Gastroesophageal sphincter (tissue), 4 donors: ENCODE data around the gene PHF5A. TPM values are rescaled to one million over a fixed set of nuclear protein-coding genes. Genes with fewer than 3 reads are reported as not detected.
A peak's percentile ranks its signal among the peaks of the same experiment; 100 is the strongest.
"Not testable (repeated sequence)": the region's sequence is repeated elsewhere in the genome, so short reads cannot be mapped to it uniquely, and the experiment has no call there.

Source experiments
- ATAC-seq: fragments of 150-250 bp; one replicate; pipeline ENCODE4 v1.9.1; 2016; ENCODE audit warnings: mild to moderate bottlenecking, moderate library complexity
- H3K27ac ChIP-seq, 4 donors: fragments of 200-600 bp; sonication (generic) in 3 of 4; 1 replicate in 3 of 4; 2 replicates in 1 of 4; pipeline ENCODE4 v1.5.1; 2016 to 2019
- H3K27me3 ChIP-seq: fragments of 200-600 bp; sonication (generic); one replicate; pipeline ENCODE4 v1.5.1; 2019
- H3K36me3 ChIP-seq, 2 donors: fragments of 200-600 bp; sonication (generic); one replicate each; pipeline ENCODE4 v1.5.1; 2019; ENCODE audit warnings: control low read depth in 1 of 2
- H3K4me1 ChIP-seq, 3 donors: fragments of 200-600 bp; sonication (generic); 1 replicate in 2 of 3; 2 replicates in 1 of 3; pipeline ENCODE4 v1.5.1; 2016 to 2019; ENCODE audit warnings: control low read depth in 2 of 3
- H3K4me3 ChIP-seq, 2 donors: fragments of 200-600 bp; sonication (generic); one replicate each; pipeline ENCODE4 v1.5.1; 2019; ENCODE audit warnings: mild to moderate bottlenecking in 1 of 2, moderate library complexity in 1 of 2
- H3K9me3 ChIP-seq, 3 donors: fragments of 200-600 bp; sonication (generic); one replicate each; pipeline ENCODE4 v1.5.1; 2017 to 2019; ENCODE audit warnings: control low read depth in 2 of 3
- CTCF ChIP-seq, 4 experiments: fragments of 200-600 bp in 2 of 4; fragments of 450-650 bp in 2 of 4; sonication (generic) in 1 of 4; IDR thresholded peaks; one replicate each; pipeline ENCODE4 v1.5.1; 2017 to 2019; ENCODE audit warnings: antibody characterized with exemption in 4 of 4, mild to moderate bottlenecking in 2 of 4, moderate library complexity in 2 of 4
- EP300 ChIP-seq: sonication (generic); formaldehyde crosslinking; IDR thresholded peaks from one replicate; pipeline ENCODE4 v1.6.1; 2017; ENCODE audit warnings: antibody characterized with exemption, mild to moderate bottlenecking
- POLR2A ChIP-seq, 2 donors: fragments of 450-650 bp; IDR thresholded peaks; one replicate each; pipeline ENCODE4 v1.6.1; 2017; ENCODE audit warnings: antibody characterized with exemption in 2 of 2, mild to moderate bottlenecking in 2 of 2, moderate library complexity in 1 of 2
- POLR2AphosphoS5 ChIP-seq: sonication (generic); formaldehyde crosslinking; IDR thresholded peaks from one replicate; pipeline ENCODE4 v1.6.1; 2017; ENCODE audit warnings: antibody characterized with exemption
- WGBS, 2 donors: methylation state at CpG; one replicate each; pipeline ENCODE4 v1.1.5; 2018; ENCODE audit warnings: low coverage in 1 of 2; 5-methylcytosine and 5-hydroxymethylcytosine counted together
- total RNA-seq, 4 donors: library from RNA; depleted of rRNA; stranded (reverse); fragments of >200 nt; gene quantifications; one replicate each; pipeline ENCODE4 v1.1.0, GENCODE V29; 2016

The PHF5A gene
- total RNA-seq, 4 donors from 2014 or later = 26.7 to 44.5 (median 39.2) TPM

- H3K27me3 ChIP-seq = no peaks in the 10 kb centered on the region
- 50% methylated on average over 1 of the region's 7 CpGs; no CpG with 5 or more reads in 1 of the 2 donors for WGBS, 2 donors
- peaks cover 0 to 90% of the 10 kb centered on the region in 2 donors for H3K36me3 ChIP-seq
- H3K27ac ChIP-seq = peak overlapping the region in 3 of 4 donors; percentile 47 to 100 (median 65)
- TF ChIP-seq POLR2AphosphoS5 (no peak), CTCF (IDR thresholded peaks at IDR 0.05) (no peak), POLR2A (IDR thresholded peaks at IDR 0.05) (no peak), EP300 (no peak)
- H3K9me3 ChIP-seq = no peaks in the 10 kb centered on the region
- peaks cover 3 to 98% (median 41%) of the 10 kb centered on the region in 3 donors for H3K4me1 ChIP-seq
- no peak overlapping the region for H3K4me3 ChIP-seq
- no peak for ATAC-seq
These were observed 31.3 kb downstream of the PHF5A start for GRCh38 chr22:41437198-41437597.

DNA sequence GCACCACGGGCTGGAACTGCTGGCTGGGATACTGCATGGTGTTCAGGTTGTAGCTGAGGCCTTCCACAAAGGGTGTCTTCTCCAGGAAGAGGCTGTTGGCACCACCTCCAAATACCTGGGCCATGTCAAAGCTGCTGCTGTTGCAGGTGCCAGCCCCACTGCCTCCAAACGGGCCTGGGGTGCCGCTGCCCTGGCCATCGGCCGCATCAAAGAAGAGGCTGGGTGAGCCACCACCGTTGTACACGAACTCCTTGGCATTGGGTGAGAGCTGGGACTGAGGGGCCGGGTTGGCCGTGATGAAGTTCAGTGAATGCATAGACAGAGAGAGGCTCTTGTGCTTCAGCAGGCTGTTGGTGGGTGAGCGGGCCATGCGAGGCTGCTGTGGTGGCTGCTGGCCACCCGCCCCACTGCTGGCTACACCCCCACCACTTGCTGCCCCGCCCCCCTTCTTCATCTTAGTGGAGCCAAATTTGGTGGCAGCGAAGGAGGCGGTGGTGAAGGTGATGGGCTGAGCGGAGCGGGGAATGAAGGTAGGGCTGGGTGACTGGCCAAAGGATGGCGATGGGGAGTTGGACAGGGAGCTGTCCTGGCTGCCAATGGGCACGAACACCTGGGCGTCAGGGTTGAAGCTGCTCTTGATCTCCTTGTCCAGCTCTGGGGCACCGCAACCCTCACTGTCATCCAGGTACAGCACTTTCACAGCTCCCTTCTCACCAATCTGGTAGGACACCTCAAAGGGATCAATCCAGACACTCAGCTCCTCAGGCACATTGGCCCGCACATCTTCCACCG, 32.0 kb downstream of the PHF5A start:
- H3K36me3 ChIP-seq = peaks cover 0 to 90% of the 10 kb centered on the region in 2 donors
- WGBS, 2 donors = 75% methylated on average over 6 of the region's 23 CpGs; no CpG with 5 or more reads in 1 of the 2 donors
- no peak for ATAC-seq

GRCh38 chr22:41435560-41435959, 32.9 kb downstream of the PHF5A start:
- no peak for ATAC-seq
- H3K9me3 ChIP-seq = no peaks in the 10 kb centered on the region
- H3K4me3 ChIP-seq = no peak overlapping the region
- WGBS, 2 donors = 46 to 64% methylated on average over 2 to 4 of the region's 4 CpGs
- H3K27ac ChIP-seq = peak overlapping the region in 3 of 4 donors; percentile 63 to 100 (median 65)
- no peaks in the 10 kb centered on the region for H3K27me3 ChIP-seq
- TF ChIP-seq POLR2AphosphoS5 (no peak), CTCF (IDR thresholded peaks at IDR 0.05) (no peak), EP300 (no peak), POLR2A (IDR thresholded peaks at IDR 0.05) (no peak)
- peaks cover 0 to 90% of the 10 kb centered on the region in 2 donors for H3K36me3 ChIP-seq
- peaks cover 3 to 87% (median 32%) of the 10 kb centered on the region in 3 donors for H3K4me1 ChIP-seq

More for the DNA sequence above, 32.0 kb downstream of the PHF5A start:
- peaks cover 3 to 96% (median 37%) of the 10 kb centered on the region in 3 donors for H3K4me1 ChIP-seq
- peak overlapping the region in 3 of 4 donors; percentile 47 to 100 (median 65) for H3K27ac ChIP-seq
- no peaks in the 10 kb centered on the region for H3K27me3 ChIP-seq
- H3K4me3 ChIP-seq = no peak overlapping the region
- TF ChIP-seq CTCF (IDR thresholded peaks at IDR 0.05) (no peak), POLR2A (IDR thresholded peaks at IDR 0.05) (no peak), POLR2AphosphoS5 (no peak), EP300 (no peak)
- H3K9me3 ChIP-seq = no peaks in the 10 kb centered on the region

- peak; percentile 10 for ATAC-seq
- H3K36me3 ChIP-seq = peaks cover 0 to 88% of the 10 kb centered on the region in 2 donors
- peak overlapping the region in 3 of 4 donors; percentile 63 to 100 (median 65) for H3K27ac ChIP-seq
- 60 to 83% methylated on average over 1 of the region's 5 CpGs for WGBS, 2 donors
- not testable (repeated sequence) for H3K4me3 ChIP-seq, H3K27me3 ChIP-seq, H3K9me3 ChIP-seq
- H3K4me1 ChIP-seq = peaks cover under 1 to 76% (median 29%) of the 10 kb centered on the region in 3 donors
These were observed 34.0 kb downstream of the PHF5A start for GRCh38 chr22:41434361-41435003.

- peak overlapping the region in 2 of 4 donors; percentile 39 to 100 for H3K27ac ChIP-seq
- WGBS, 2 donors = 67% methylated on average over 1 of the region's 1 CpG; no CpG with 5 or more reads in 1 of the 2 donors
- peaks cover 0 to 66% (median 21%) of the 10 kb centered on the region in 3 donors for H3K4me1 ChIP-seq
- ATAC-seq, H3K4me3 ChIP-seq, H3K27me3 ChIP-seq, H3K9me3 ChIP-seq: not testable (repeated sequence)
- H3K36me3 ChIP-seq = peaks cover 0 to 81% of the 10 kb centered on the region in 2 donors
These were observed 35.0 kb downstream of the PHF5A start for GRCh38 chr22:41433480-41433879.
